ENCODE results near the gene DLG5.

The DLG5 gene

DNA sequence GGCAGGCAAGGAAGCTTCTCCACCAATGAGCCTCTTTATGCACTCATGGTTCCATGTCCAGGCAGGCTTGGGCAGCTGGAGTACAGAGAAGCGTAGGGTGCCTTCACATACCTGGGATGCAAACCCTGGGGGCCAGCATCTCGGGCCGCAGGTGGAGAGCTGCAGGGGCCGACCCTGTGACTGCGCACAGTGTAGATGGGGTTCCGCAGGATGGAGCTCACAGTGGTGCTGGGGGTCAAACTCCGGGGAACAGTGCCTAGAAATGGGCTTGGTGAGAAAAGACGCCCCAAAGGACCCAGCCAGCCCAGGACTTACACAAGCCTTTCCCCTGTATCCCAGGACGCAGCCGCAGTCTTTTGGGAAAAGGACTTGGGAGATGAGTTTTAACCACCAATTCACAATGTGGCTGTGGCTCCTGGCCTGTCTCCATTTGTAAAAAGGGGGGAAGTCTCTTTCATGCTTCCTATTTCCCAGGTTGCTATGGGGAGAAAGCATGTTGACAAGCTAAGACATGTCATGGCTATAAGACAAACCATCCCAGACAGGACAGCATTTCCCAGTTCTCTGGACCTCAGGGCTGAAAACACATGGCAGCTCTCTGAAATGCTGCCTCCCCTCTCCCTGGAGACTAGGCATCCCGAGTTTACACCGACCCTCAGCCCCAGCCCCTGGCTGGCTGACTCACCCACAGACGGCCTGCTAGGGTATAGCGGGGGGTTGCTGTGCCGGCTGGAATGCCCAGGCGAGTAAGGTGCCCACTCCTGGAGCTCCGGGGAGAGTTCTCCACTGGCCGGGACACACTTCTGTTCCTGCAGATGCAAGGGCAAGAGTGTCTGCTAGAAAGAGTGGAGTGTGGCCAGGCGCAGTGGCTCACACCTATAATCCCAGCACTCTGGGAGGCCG is 107.1 kb downstream of the DLG5 start:
- TF ChIP-seq, protein P1, sequence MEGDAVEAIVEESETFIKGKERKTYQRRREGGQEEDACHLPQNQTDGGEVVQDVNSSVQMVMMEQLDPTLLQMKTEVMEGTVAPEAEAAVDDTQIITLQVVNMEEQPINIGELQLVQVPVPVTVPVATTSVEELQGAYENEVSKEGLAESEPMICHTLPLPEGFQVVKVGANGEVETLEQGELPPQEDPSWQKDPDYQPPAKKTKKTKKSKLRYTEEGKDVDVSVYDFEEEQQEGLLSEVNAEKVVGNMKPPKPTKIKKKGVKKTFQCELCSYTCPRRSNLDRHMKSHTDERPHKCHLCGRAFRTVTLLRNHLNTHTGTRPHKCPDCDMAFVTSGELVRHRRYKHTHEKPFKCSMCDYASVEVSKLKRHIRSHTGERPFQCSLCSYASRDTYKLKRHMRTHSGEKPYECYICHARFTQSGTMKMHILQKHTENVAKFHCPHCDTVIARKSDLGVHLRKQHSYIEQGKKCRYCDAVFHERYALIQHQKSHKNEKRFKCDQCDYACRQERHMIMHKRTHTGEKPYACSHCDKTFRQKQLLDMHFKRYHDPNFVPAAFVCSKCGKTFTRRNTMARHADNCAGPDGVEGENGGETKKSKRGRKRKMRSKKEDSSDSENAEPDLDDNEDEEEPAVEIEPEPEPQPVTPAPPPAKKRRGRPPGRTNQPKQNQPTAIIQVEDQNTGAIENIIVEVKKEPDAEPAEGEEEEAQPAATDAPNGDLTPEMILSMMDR (IDR thresholded peaks at IDR 0.05; ENCODE audit: low read depth, low read length), result no peak
- no peak overlapping the region for H3K4me3 ChIP-seq (ENCODE audit: low read depth, low read length)

DNA sequence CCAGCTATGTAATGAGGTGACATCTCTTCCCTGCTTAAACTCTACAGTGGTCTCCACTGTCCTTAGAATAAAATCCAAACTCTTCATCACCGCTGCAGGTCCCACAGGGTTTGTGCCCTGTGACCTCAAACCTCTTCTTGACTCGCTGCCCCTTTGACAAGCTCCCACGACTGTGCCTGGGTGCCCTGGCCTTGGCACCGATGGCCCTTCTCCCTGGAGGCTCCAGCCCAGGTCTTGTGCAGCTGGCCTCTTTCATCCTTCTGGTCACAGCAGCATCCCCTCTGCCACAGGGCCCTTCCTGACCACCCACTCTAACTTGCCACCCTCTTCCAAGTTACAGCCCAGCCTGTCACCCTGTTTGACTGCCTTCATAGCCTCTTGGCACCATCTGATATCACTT is 108.2 kb downstream of the DLG5 start:
- no peak overlapping the region for H3K4me3 ChIP-seq (ENCODE audit: low read depth, low read length)
- TF ChIP-seq, protein P1 (IDR thresholded peaks at IDR 0.05; ENCODE audit: low read depth, low read length), result no peak

DNA sequence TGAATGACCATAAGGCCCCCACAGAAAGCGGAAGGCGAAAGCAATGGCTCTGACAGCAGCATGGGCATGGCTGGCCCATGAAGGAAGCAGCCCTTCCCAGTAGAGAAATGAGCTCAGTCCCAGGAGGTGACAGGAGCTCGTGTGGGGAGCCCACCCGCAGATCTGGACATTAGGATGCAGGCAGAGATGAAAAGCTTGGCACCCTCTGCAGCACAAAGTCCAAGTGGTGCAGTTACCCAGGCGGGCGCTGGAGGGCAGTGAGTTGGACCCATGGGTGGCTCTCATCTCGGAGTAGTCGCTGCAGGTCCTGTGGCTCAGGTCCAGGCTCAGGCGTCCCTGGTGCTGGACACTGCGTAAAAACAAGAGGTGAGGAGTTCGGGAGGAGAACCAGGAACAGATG is 109.0 kb downstream of the DLG5 start:
- TF ChIP-seq, protein P1 (IDR thresholded peaks at IDR 0.05; ENCODE audit: low read depth, low read length), result no peak
- no peak overlapping the region for H3K4me3 ChIP-seq (ENCODE audit: low read depth, low read length)

DNA sequence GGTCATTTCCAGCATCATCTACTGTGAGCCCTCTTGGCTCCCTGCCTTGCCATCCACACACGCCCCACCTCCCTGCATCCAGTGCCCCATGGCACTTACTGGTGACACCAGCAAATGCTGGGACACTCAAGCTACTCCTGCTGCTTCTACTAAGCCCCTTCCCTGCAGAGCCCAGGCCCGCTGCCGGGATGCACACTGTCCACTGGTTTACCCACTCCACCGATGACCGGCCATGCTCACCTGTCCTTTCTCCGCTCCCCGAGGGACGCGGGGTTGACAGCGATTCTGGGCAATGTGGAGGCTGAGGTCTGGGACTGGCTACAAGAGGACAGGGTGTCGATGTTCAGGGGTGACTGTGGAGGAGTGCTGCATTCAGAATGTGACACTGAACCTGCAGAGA is 110.2 kb downstream of the DLG5 start:
- no peak overlapping the region for H3K4me3 ChIP-seq (ENCODE audit: low read depth, low read length)
- TF ChIP-seq, protein P1 (IDR thresholded peaks at IDR 0.05; ENCODE audit: low read depth, low read length), result no peak

DNA sequence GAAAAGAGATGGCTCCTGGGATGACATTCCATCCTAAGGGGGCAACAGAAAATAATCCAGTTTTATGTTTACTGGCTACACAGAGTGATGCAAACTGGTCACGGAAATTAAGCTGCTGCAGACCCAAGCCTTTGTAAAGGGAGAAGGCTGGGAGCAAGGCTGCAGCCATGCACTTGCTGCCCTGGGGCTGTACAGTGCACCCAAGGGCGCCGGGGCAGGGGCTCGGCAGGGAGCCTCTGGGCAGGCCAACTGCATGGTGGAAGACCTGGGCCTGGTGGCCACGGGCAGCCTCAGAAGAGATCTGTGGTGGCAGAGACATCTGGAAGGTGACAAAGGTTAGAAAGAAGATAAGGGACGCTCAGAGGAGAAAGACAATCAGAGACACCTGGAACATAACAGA is 113.8 kb downstream of the DLG5 start:
- H3K4me3 ChIP-seq (ENCODE audit: low read depth, low read length), result no peak overlapping the region
- TF ChIP-seq, protein P1 (IDR thresholded peaks at IDR 0.05; ENCODE audit: low read depth, low read length), result no peak

DNA sequence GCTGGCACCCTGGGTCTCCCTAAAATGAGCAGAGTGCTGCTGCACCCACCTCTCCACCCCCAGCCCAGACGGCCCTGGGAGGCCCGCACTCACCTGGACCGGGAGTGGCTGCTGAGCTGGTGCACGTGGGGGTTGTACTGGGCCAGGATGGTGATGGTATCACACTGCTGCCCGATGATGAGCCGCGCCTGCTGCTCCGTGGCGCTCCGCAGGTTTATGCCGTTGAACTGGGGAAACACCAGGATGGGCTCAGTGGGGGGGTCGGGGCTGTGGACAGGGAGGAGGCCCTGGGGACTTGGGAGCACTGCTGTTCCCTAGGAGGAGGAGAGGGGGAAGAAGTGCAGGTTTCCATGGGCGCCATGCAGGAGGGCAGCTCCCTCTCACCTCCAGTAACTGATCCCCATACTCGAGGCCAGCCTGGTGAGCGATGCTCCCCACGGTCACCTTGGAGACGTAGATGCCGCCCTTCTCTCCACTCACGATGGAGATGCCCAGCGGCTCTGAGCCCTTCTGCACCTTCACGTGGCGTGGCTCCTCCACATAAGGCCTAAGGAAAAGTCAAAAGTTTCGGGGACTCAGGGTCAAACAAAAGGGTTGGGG is 114.6 kb downstream of the DLG5 start:
- H3K4me3 ChIP-seq (ENCODE audit: low read depth, low read length), result no peak overlapping the region
- TF ChIP-seq, protein P1 (IDR thresholded peaks at IDR 0.05; ENCODE audit: low read depth, low read length), result no peak
